Kasumi-1 (cell line): ENCODE data around the gene LRRFIP1.
"Not testable (repeated sequence)": the region's sequence is repeated elsewhere in the genome, so short reads cannot be mapped to it uniquely, and the experiment has no call there.

Experiments
- DNase-seq, 2 experiments: peaks; one replicate each; lab custom pipeline; 2025; lab: John Stamatoyannopoulos, UW

The LRRFIP1 gene

GRCh38 chr2:237774811-237775553 is 147.6 kb downstream of the LRRFIP1 start:
- DNase-seq: peak; percentile 6 to 31

GRCh38 chr2:237779521-237779920 is 152.1 kb downstream of the LRRFIP1 start:
- no peak for DNase-seq

GRCh38 chr2:237782181-237782580 is 154.8 kb downstream of the LRRFIP1 start:
- DNase-seq: no peak

GRCh38 chr2:237783678-237784077 is 156.3 kb downstream of the LRRFIP1 start:
- DNase-seq: not testable (repeated sequence)

- no peak for DNase-seq
Observed at GRCh38 chr2:237786936-237787335, 159.5 kb downstream of the LRRFIP1 start.

GRCh38 chr2:237790353-237790752 is 163.0 kb downstream of the LRRFIP1 start:
- no peak for DNase-seq

GRCh38 chr2:237791977-237792727 is 164.8 kb downstream of the LRRFIP1 start:
- peak in 1 of 2 experiments; percentile 5 for DNase-seq

GRCh38 chr2:237797253-237797652 is 169.9 kb downstream of the LRRFIP1 start:
- no peak for DNase-seq

- no peak for DNase-seq
Observed at GRCh38 chr2:237798236-237799059, 171.1 kb downstream of the LRRFIP1 start, which contains the start of gene RBM44. Gene RBM44 (plus strand): TSS chr2:237798779. CDS start chr2:237813610, 14,831 bp downstream.

GRCh38 chr2:237799060-237799428 is 171.7 kb downstream of the LRRFIP1 start:
- DNase-seq: no peak

- DNase-seq: no peak
Observed at GRCh38 chr2:237801466-237801865, 174.1 kb downstream of the LRRFIP1 start.

- no peak for DNase-seq
Observed at GRCh38 chr2:237806334-237806733, 178.9 kb downstream of the LRRFIP1 start.

- DNase-seq: no peak
Observed at GRCh38 chr2:237815637-237816036, 188.2 kb downstream of the LRRFIP1 start.

GRCh38 chr2:237816531-237816930 is 189.1 kb downstream of the LRRFIP1 start:
- no peak for DNase-seq

- DNase-seq: no peak
Observed at GRCh38 chr2:237818066-237818473, 190.7 kb downstream of the LRRFIP1 start.

GRCh38 chr2:237819231-237819630 is 191.8 kb downstream of the LRRFIP1 start:
- no peak for DNase-seq

GRCh38 chr2:237820421-237820820 is 193.0 kb downstream of the LRRFIP1 start:
- DNase-seq: no peak

- no peak for DNase-seq
Observed at GRCh38 chr2:237823544-237823943, 196.2 kb downstream of the LRRFIP1 start.

- DNase-seq: no peak
Observed at GRCh38 chr2:237824085-237824484, 196.7 kb downstream of the LRRFIP1 start.

GRCh38 chr2:237827421-237827987 is 200.1 kb downstream of the LRRFIP1 start:
- DNase-seq: no peak
